NT2/D1 (cell line): ENCODE measurements around the gene PRKAG2.

Experiments
- SUZ12 ChIP-seq: IDR thresholded peaks from 2 replicates; pipeline ENCODE4 v1.6.1; 2011; ENCODE audit not compliant: insufficient read length, insufficient read depth; ENCODE audit errors: extremely low read depth
- YY1 ChIP-seq: IDR thresholded peaks from 2 replicates; pipeline ENCODE4 v1.6.1; 2011; ENCODE audit not compliant: insufficient read length, insufficient read depth

- TF ChIP-seq YY1 (no peak), SUZ12 (no peak)
Measured at GRCh38 chr7:151629713-151630272, 247.1 kb downstream of the PRKAG2 start.
